Erythroblast (primary cell): ENCODE results near the gene SLC18A2.

Source experiments
- GATA1 ChIP-seq: IDR thresholded peaks from 2 replicates; pipeline ENCODE4 v1.6.1; 2011; ENCODE audit warnings: low read depth, mild to moderate bottlenecking, control low read depth, low read length, moderate library complexity
- POLR2A ChIP-seq: IDR thresholded peaks from 2 replicates; pipeline ENCODE4 v1.6.1; 2011; ENCODE audit warnings: mild to moderate bottlenecking, low read length

GRCh38 chr10:117312430-117312829 lies 71.5 kb downstream of the SLC18A2 start:
- TF ChIP-seq POLR2A (no peak), GATA1 (no peak)
